ENCODE measurements around the gene HTN3.

- TF ChIP-seq POLR2A (IDR thresholded peaks at IDR 0.05; ENCODE audit: low read depth, low read length) (no peak), TAF1 (IDR thresholded peaks at IDR 0.05; ENCODE audit: low read depth, low read length) (no peak), POLR2AphosphoS5 (IDR thresholded peaks at IDR 0.05; ENCODE audit: low read depth, low read length) (no peak)
Observed at GRCh38 chr4:69994782-69995181, 33.5 kb upstream of the HTN3 start.
